MCF 10A (cell line): Measurements from ENCODE around the gene ACOX1. TPM values are rescaled to one million over a fixed set of nuclear protein-coding genes. Genes with fewer than 3 reads are reported as not detected.

ENCODE experiments used
- BruUV-seq: library from RNA; stranded (reverse); fragments of 400-500 nt; replicated peaks from 2 replicates; lab custom pipeline; 2021; lab: Mats Ljungman, UMichigan
- CTCF ChIA-PET: fragments of 300-600 bp; sonication (Branson Sonifier 250); formaldehyde crosslinking; extraction: SDS; loops from one replicate; lab custom pipeline; 2021; ENCODE audit warnings: antibody characterized with exemption, inconsistent platforms; lab: Yijun Ruan, JAX
- POLR2A ChIA-PET: fragments of 300-600, 350-650 bp; sonication (Branson Sonifier 250); formaldehyde crosslinking; extraction: SDS; loops from one replicate; lab custom pipeline; 2020; ENCODE audit warnings: antibody characterized with exemption, inconsistent platforms; lab: Yijun Ruan, JAX
- DNase-seq: peaks from one replicate; pipeline ENCODE4 v3.0.0-alpha.2; 2018; ENCODE audit not compliant: unreplicated experiment
- H3K27ac Mint-ChIP-seq: one replicate; pipeline ENCODE4 v1.8.0; 2022; ENCODE audit warnings: mild to moderate bottlenecking, low read depth, mixed read lengths; ENCODE audit not compliant: unreplicated experiment
- H3K27me3 Mint-ChIP-seq: one replicate; pipeline ENCODE4 v1.8.0; 2022; ENCODE audit warnings: mixed read lengths; ENCODE audit not compliant: insufficient read depth, unreplicated experiment
- H3K36me3 Mint-ChIP-seq: one replicate; pipeline ENCODE4 v1.8.0; 2022; ENCODE audit warnings: mild to moderate bottlenecking, moderate library complexity, mixed read lengths; ENCODE audit not compliant: insufficient read depth, unreplicated experiment
- H3K4me1 Mint-ChIP-seq: one replicate; pipeline ENCODE4 v1.8.0; 2022; ENCODE audit warnings: mixed read lengths; ENCODE audit not compliant: insufficient read depth, unreplicated experiment
- H3K4me3 Mint-ChIP-seq: one replicate; pipeline ENCODE4 v1.8.0; 2022; ENCODE audit warnings: mild to moderate bottlenecking, moderate library complexity, mixed read lengths; ENCODE audit not compliant: unreplicated experiment
- H3K9me3 Mint-ChIP-seq: one replicate; pipeline ENCODE4 v1.8.0; 2022; ENCODE audit warnings: mixed read lengths; ENCODE audit not compliant: unreplicated experiment
- CTCF ChIP-seq: fragments of 200-600 bp; IDR thresholded peaks from one replicate; pipeline ENCODE4 v1.8.0; 2022; ENCODE audit warnings: antibody characterized with exemption, mild to moderate bottlenecking; ENCODE audit not compliant: unreplicated experiment
- intact Hi-C: fragments of 100-400 bp; cut with micrococcal nuclease; formaldehyde crosslinking; loops from 2 replicates; pipeline ENCODE4 v1.14.1; 2022
- total RNA-seq: library from RNA; stranded (reverse); gene quantifications from 2 replicates; pipeline ENCODE4 v1.2.3, GENCODE V29; 2022

ACOX1 gene
- total RNA-seq, 1 experiment from 2014 or later, result 23.4 TPM

GRCh38 chr17:75892556-75893224 lies 86.3 kb downstream of the ACOX1 start:
- H3K27me3 Mint-ChIP-seq, result no peaks in the 10 kb centered on the region
- intact Hi-C loops, result no loop called here
- BruUV-seq, result no TSS peak
- H3K4me3 Mint-ChIP-seq, result no peak overlapping the region
- ChIA-PET POLR2A (interaction anchor here (0.6 to 5.0 kb wide), 6 partner anchors 12 to 67 kb away, joined by 3 to 80 read pairs (median 4); partner anchors contain the start of genes MRPL38, TRIM47 and WBP2), CTCF (interaction anchor here (0.5 kb wide), 1 partner anchor 96 kb away, joined by 3 read pairs; no protein-coding TSS in a partner anchor)
- H3K36me3 Mint-ChIP-seq, result peaks cover 21% of the 10 kb centered on the region
- DNase-seq, result no peak
- no peak for TF ChIP-seq CTCF
- peaks cover 19% of the 10 kb centered on the region for H3K4me1 Mint-ChIP-seq
- H3K27ac Mint-ChIP-seq, result no peak overlapping the region
- no peaks in the 10 kb centered on the region for H3K9me3 Mint-ChIP-seq

- intact Hi-C loops, result no loop called here
- Mint-ChIP-seq H3K9me3 (no peaks in the 10 kb centered on the region), H3K36me3 (peaks cover 21% of the 10 kb centered on the region), H3K4me3 (no peak overlapping the region), H3K4me1 (peaks cover 19% of the 10 kb centered on the region), H3K27ac (no peak overlapping the region), H3K27me3 (no peaks in the 10 kb centered on the region)
- ChIA-PET POLR2A (interaction anchor here (0.9 to 3.8 kb wide), 3 partner anchors 13 to 37 kb away, joined by 4 to 18 read pairs (median 5); partner anchors contain the start of gene TRIM47), CTCF (interaction anchor here (0.5 kb wide), 1 partner anchor 96 kb away, joined by 3 read pairs; no protein-coding TSS in a partner anchor)
- BruUV-seq, result no TSS peak
- no peak for TF ChIP-seq CTCF
- no peak for DNase-seq
Observed at GRCh38 chr17:75891605-75892555, 87.1 kb downstream of the ACOX1 start.

Other genes starting within 250 kb of the ACOX1 start
- 8.7 and 9.8 TPM in 2 replicates for gene GALK1, start 214.0 kb downstream of the ACOX1 start, total RNA-seq
- gene UNK, start 194.4 kb downstream of the ACOX1 start, total RNA-seq, result 12.3 and 16.0 TPM in 2 replicates
- gene UNC13D, start 134.8 kb downstream of the ACOX1 start, total RNA-seq, result 3.5 and 7.6 TPM in 2 replicates
- 55.7 and 97.9 TPM in 2 replicates for gene WBP2, start 123.8 kb downstream of the ACOX1 start, total RNA-seq
- gene TRIM47, start 100.6 kb downstream of the ACOX1 start, total RNA-seq, result 23.6 and 25.7 TPM in 2 replicates
- 15.9 and 17.4 TPM in 2 replicates for gene TRIM65, start 82.2 kb downstream of the ACOX1 start, total RNA-seq
- gene MRPL38, start 74.3 kb downstream of the ACOX1 start, total RNA-seq, result 97.9 and 111 TPM in 2 replicates
- gene FBF1, start 38.1 kb downstream of the ACOX1 start, total RNA-seq, result 14.0 and 18.8 TPM in 2 replicates
- 13.0 and 15.4 TPM in 2 replicates for gene TEN1, start 74 bp upstream of the ACOX1 start, total RNA-seq
- 5.3 and 5.7 TPM in 2 replicates for gene CDK3, start 21.7 kb upstream of the ACOX1 start, total RNA-seq
- 7.7 and 8.1 TPM in 2 replicates for gene EVPL, start 48.1 kb upstream of the ACOX1 start, total RNA-seq
- 80.8 and 106 TPM in 2 replicates for gene SRP68, start 93.4 kb upstream of the ACOX1 start, total RNA-seq
- gene GALR2, start 95.6 kb upstream of the ACOX1 start, total RNA-seq, result 0.37 TPM in 1 of 2 replicates, not detected in the other
- gene ZACN, start 100.0 kb upstream of the ACOX1 start, total RNA-seq, result not detected in 2 replicates
- 80.8 and 106 TPM in 2 replicates for gene EXOC7, start 124.6 kb upstream of the ACOX1 start, total RNA-seq
- not detected in 2 replicates for gene FOXJ1, start 162.1 kb upstream of the ACOX1 start, total RNA-seq